Measurements from ENCODE around the gene NPR3. TPM values are rescaled to one million over a fixed set of nuclear protein-coding genes. Genes with fewer than 3 reads are reported as not detected.

The NPR3 gene
- total RNA-seq, 4 donors from 2014 or later, result 7.6 to 51.2 (median 20.6) TPM

DNA sequence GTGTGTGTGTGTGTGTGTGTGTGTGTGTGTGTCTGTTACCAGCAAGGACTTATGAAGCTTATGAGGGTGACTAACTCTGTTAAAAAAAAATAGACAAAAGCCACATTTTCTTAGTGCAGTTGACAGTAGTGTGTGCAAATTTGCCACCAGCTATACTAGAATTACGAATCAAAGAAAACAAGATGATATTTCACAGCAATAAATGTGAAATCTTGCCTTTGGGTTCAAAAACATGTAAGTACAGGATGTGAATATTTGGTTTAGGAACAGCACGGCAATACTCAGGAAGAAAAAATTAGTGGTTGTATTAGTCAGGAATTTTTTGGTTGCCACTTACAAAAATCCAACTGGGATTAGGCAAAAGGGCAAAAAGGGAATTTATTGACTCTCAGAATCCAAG, 117.4 kb downstream of the NPR3 start:
- no peak for DNase-seq
- intact Hi-C loops (cut with DNase I; ENCODE audit: low total_unique reads), result no loop called here
- Histone ChIP-seq H3K4me3 (no peak overlapping the region), H3K9me3 (no peaks in the 10 kb centered on the region), H3K27me3 (no peaks in the 10 kb centered on the region), H3K27ac (no peak overlapping the region), H3K4me1 (no peaks in the 10 kb centered on the region), H3K36me3 (no peaks in the 10 kb centered on the region)
- TF ChIP-seq, protein P1, sequence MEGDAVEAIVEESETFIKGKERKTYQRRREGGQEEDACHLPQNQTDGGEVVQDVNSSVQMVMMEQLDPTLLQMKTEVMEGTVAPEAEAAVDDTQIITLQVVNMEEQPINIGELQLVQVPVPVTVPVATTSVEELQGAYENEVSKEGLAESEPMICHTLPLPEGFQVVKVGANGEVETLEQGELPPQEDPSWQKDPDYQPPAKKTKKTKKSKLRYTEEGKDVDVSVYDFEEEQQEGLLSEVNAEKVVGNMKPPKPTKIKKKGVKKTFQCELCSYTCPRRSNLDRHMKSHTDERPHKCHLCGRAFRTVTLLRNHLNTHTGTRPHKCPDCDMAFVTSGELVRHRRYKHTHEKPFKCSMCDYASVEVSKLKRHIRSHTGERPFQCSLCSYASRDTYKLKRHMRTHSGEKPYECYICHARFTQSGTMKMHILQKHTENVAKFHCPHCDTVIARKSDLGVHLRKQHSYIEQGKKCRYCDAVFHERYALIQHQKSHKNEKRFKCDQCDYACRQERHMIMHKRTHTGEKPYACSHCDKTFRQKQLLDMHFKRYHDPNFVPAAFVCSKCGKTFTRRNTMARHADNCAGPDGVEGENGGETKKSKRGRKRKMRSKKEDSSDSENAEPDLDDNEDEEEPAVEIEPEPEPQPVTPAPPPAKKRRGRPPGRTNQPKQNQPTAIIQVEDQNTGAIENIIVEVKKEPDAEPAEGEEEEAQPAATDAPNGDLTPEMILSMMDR (IDR thresholded peaks at IDR 0.05), result no peak

DNA sequence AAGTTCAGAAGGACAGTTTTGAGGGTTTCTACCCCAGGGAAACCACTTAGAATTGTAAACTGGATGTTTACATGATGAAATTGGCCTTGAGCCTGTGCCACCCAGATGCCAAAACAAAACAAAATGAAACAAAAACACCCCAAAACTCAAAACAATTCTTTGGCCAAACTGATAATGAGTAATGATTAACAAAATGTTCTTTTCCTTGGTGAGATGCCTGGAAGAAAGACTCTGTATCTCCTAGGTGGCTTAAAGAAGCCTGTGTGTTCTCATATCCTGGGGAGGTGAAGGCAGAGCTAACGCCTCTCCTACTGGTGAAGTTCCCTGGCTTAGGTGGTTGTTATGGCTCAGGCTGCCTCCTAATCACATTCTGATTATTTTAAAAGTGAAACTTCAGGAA, 120.5 kb downstream of the NPR3 start:
- no peak overlapping the region for H3K27ac ChIP-seq

DNA sequence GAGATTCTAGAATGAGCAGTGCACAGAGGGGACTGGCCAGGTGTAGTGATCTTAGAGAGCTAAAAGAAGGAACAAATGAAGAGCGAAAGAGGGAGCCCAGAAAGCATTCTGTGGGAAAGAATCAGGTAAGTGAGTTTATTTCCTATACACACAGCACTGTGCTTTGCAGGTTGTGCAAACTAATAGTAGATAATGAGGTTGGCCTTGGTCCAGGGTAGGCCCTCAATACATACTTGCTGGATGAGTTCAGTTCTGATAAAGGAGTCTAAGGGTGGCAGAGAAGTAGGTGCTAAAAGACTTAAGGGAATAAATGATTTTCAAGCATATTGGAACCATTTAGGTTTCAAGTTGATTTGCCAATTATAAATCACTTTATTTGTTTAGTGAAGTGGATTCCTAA, 122.0 kb downstream of the NPR3 start:
- H3K9me3 ChIP-seq, result no peaks in the 10 kb centered on the region
- no peaks in the 10 kb centered on the region for H3K36me3 ChIP-seq
- H3K27ac ChIP-seq, result no peak overlapping the region
- no peak overlapping the region for H3K4me3 ChIP-seq
- no peaks in the 10 kb centered on the region for H3K4me1 ChIP-seq
- intact Hi-C loops (cut with DNase I; ENCODE audit: low total_unique reads), result no loop called here
- TF ChIP-seq, protein P1 (IDR thresholded peaks at IDR 0.05), result no peak
- TF ChIP-seq POLR2A (IDR thresholded peaks at IDR 0.05), result no peak
- DNase-seq, result no peak
- no peaks in the 10 kb centered on the region for H3K27me3 ChIP-seq

More for the DNA sequence above, 120.5 kb downstream of the NPR3 start:
- intact Hi-C loops (cut with DNase I; ENCODE audit: low total_unique reads), result no loop called here
- H3K36me3 ChIP-seq, result no peaks in the 10 kb centered on the region
- no peaks in the 10 kb centered on the region for H3K9me3 ChIP-seq
- no peak for DNase-seq
- TF ChIP-seq POLR2A (IDR thresholded peaks at IDR 0.05), result no peak
- TF ChIP-seq, protein P1 (IDR thresholded peaks at IDR 0.05), result no peak
- H3K4me3 ChIP-seq, result no peak overlapping the region
- no peaks in the 10 kb centered on the region for H3K4me1 ChIP-seq
- no peaks in the 10 kb centered on the region for H3K27me3 ChIP-seq

DNA sequence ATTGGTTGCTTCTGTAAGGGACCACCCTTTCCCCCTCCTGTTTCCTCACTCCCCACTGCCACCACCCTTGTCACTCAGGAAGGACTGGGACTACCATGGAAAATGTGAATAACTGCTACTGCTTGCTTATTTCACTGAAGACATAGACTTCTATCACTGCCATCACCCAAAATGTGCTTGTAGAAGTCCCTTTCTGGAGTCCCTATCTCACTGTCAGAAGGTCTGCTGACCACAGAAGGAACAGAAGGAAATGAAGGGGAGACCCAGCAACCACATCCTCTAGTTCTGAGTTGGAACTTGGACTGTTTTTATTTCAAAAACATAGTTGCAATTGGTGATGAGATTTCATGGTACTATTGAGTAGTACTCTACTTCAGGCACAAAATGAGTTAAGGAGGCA, 122.5 kb downstream of the NPR3 start:
- no peaks in the 10 kb centered on the region for H3K9me3 ChIP-seq
- DNase-seq, result no peak
- TF ChIP-seq POLR2A (IDR thresholded peaks at IDR 0.05), result no peak
- TF ChIP-seq, protein P1 (IDR thresholded peaks at IDR 0.05), result no peak
- H3K36me3 ChIP-seq, result no peaks in the 10 kb centered on the region
- H3K4me3 ChIP-seq, result no peak overlapping the region
- no peak overlapping the region for H3K27ac ChIP-seq
- intact Hi-C loops (cut with DNase I; ENCODE audit: low total_unique reads), result no loop called here
- no peaks in the 10 kb centered on the region for H3K27me3 ChIP-seq
- no peaks in the 10 kb centered on the region for H3K4me1 ChIP-seq

DNA sequence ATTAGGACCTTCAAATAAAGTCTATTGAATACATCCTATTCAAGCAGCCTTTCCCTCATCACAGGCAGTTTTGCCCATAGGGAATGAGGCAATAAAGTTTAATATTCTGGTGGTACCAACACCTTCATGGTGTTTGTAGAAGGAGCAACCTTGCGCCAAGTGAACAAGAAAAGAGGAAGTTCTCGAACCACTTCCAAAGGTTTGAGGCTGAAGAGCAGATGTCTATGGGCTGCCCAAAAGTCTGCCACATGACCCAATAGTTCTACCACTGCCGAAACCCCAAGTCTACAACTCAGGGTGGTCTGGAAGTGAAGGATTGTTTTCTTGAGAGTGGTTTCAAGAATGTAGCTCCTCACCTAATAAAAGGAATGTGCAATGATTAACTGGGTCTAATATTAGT, 123.1 kb downstream of the NPR3 start:
- H3K36me3 ChIP-seq, result no peaks in the 10 kb centered on the region
- intact Hi-C loops (cut with DNase I; ENCODE audit: low total_unique reads), result no loop called here
- no peak overlapping the region for H3K4me3 ChIP-seq
- H3K27ac ChIP-seq, result no peak overlapping the region
- no peaks in the 10 kb centered on the region for H3K27me3 ChIP-seq
- no peaks in the 10 kb centered on the region for H3K9me3 ChIP-seq
- DNase-seq, result no peak
- no peaks in the 10 kb centered on the region for H3K4me1 ChIP-seq
- TF ChIP-seq, protein P1 (IDR thresholded peaks at IDR 0.05), result no peak
- TF ChIP-seq POLR2A (IDR thresholded peaks at IDR 0.05), result no peak
